ENCODE results near the gene SESTD1. TPM values are rescaled to one million over a fixed set of nuclear protein-coding genes. Genes with fewer than 3 reads are reported as not detected.

Gene SESTD1
- total RNA-seq, 4 donors from 2014 or later, result 132 to 205 (median 137) TPM

DNA sequence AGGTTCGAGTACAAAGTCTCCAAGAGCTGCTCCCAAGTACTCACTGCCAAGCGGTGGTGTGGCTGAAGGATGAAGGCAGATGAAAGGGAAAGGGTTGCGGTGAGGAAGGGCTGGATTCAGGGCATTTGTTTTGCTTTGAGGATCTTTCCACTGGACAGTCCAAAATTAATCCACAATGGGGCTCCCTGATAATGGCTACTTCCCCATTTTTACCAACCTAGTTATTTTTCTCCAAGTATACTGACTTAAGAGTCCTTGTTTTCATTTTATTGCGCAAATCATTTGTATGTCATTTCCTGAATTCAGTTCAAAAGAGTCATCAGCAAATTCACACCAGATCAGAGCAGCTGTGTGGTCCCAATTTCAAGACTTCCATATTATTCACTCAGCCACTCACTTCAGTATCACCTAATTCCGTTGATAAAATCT is 464 bp upstream of the SESTD1 start:
- TF ChIP-seq, protein P1, sequence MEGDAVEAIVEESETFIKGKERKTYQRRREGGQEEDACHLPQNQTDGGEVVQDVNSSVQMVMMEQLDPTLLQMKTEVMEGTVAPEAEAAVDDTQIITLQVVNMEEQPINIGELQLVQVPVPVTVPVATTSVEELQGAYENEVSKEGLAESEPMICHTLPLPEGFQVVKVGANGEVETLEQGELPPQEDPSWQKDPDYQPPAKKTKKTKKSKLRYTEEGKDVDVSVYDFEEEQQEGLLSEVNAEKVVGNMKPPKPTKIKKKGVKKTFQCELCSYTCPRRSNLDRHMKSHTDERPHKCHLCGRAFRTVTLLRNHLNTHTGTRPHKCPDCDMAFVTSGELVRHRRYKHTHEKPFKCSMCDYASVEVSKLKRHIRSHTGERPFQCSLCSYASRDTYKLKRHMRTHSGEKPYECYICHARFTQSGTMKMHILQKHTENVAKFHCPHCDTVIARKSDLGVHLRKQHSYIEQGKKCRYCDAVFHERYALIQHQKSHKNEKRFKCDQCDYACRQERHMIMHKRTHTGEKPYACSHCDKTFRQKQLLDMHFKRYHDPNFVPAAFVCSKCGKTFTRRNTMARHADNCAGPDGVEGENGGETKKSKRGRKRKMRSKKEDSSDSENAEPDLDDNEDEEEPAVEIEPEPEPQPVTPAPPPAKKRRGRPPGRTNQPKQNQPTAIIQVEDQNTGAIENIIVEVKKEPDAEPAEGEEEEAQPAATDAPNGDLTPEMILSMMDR (IDR thresholded peaks at IDR 0.05; ENCODE audit: low read depth), result no peak

DNA sequence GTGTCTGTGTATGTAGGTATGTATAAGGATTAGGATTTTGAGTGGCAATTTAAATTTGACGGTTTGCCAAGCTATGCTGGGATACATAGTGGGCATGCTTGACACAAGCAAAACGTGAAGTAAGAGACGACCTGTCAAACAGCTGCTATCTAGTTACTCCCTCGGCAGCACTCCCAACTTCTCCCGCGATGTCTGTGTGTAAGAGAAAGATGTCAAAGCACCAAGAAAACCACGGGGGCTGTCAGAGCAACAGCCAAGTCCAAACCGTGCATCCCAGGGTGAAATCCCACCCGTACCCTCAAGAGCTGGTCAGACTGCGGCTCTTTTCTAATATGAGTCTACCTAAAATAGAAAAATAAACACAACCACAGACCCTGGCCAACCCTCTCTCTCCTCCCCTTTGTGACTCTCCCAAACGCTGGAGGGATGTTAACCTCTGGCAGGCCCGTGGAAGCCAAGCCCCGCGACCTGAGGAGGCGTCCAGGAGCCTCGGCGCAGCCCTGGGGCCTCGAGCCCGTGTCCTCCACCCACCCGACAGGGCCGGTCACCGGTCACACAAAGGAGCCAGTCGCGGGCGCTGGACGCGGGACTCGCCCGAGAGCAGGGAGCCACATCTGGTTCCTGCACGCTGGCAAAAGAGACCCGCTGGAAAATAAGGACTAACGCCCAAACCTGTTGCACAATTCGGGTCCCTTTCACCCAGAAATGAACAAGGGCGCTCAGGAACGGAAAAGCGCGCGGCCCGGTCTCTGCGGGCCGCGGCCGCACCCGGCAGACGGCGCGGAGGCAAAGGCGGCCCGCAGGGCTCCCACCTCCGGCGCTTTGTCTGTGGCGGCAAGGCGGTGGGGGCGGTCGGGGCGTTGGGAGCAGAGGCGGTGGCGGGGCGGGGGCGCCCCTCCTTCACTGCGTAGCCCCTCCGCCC is 925 bp downstream of the SESTD1 start:
- TF ChIP-seq, protein P1 (IDR thresholded peaks at IDR 0.05; ENCODE audit: low read depth), result no peak

DNA sequence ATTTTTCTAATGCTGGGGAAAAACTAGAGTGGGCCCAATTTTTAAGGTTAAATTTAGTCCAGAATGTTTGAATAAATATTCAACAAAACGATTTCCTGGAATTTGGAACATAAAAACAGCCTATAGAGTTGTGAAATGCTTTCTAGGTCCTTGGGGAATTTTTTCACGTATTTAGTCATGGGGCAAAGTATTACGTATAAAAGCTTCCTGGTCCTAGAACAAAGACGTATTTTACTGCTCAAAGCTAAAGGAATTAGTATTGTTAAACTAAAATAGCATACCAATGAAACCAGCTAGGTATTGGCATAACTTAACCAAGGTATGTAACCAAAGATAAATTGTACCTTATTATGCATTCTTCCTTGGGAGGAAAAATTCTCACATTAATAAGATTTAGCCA is 1.6 kb downstream of the SESTD1 start:
- TF ChIP-seq, protein P1 (IDR thresholded peaks at IDR 0.05; ENCODE audit: low read depth), result no peak

DNA sequence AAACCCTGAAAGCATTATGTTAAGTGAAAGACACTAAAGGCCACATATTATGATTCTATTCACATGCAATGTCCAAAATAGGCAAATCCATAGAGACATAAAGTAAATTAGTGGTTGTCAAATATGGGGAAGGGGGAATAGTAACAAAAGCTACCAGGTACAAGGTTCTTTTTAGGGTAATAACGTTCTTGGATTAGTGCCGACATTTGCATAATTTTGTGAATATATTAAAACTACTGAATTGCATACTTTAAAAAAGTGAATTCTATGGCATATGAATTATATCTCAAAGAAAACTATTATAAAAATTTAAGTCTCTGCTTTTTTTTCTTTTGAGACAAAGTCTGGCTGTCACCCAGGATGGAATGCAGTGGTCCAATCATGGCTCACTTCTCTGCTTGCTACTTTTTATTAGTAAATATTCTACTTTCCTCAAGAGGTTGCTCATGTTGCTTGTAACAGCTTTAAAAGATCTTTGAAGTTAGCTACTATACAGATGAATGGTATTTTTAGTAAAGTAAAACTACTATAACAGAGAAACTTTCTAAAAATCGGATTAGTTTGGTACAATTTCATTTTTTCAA is 2.5 kb downstream of the SESTD1 start:
- TF ChIP-seq, protein P1 (IDR thresholded peaks at IDR 0.05; ENCODE audit: low read depth), result no peak

DNA sequence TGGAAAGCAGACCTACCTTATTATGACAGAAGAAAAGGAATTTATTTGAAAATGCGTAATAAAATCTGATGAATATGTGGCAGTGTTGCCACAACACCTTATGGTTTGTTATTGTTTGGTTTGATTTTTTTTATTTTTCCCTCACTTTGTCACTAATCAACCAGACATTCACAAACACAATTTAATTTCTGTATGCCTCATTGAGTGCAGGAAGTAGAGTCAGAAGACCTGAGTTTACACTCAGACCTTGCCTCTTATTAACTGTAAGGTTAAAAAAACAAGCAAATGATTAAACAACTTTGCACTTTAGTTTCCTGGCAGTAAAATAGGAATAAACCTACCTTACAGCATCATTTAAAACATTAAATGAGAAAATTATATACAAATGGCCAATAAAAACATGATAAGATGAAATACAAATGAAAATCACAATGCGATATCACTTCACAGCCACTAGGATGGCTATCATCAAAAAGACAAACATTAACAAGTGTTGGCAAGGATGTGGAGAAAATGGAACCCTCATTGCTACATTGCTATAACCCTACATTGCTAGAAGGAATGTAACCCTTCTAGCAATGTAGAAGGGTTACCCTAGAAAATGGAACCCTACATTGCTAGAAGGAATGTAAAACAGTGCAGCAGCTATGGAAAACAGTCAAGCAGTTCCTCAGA is 3.3 kb downstream of the SESTD1 start:
- TF ChIP-seq, protein P1 (IDR thresholded peaks at IDR 0.05; ENCODE audit: low read depth), result no peak

DNA sequence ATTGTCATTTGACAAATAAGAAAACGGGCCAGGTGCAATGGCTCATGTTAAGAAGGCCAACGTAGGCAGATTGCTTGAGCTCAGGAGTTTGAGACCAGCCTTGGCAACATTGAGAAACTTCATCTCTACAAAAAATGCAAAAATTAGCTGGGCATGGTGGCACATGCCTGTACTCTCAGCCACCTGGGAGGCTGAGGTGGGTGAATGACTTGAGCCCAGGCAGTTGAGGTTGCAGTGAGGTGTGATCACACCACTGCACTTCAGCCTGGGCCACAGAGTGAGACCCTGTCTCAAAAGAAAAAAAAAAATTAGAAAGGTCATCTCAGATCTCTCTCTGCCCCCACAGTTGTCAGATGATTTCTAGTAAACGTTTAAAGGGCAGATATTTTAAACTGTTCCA is 4.4 kb downstream of the SESTD1 start:
- TF ChIP-seq, protein P1 (IDR thresholded peaks at IDR 0.05; ENCODE audit: low read depth), result no peak

DNA sequence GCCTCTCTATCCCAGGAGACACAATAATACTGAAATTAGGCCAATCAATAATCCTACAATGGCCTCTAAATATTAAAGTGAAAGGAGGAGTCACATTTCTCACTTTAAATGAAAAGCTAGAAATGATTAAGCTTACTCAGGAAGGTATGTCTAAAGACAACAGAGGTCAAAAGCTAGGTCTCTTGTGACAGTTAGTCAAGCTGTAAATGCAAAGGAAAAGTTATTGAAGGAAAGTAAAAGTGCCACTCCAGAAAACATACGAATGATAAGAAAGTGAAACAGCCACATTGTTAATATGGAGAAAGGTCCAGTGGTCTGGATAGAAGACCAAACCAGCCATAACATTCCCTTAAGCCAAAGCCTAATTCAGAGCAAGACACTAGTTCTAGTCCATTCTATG is 9.5 kb downstream of the SESTD1 start:
- TF ChIP-seq, protein P1 (IDR thresholded peaks at IDR 0.05; ENCODE audit: low read depth), result no peak
